ENCODE measurements around the gene NAPA.
A peak's percentile ranks its signal among the peaks of the same experiment; 100 is the strongest.

NAPA gene

DNA sequence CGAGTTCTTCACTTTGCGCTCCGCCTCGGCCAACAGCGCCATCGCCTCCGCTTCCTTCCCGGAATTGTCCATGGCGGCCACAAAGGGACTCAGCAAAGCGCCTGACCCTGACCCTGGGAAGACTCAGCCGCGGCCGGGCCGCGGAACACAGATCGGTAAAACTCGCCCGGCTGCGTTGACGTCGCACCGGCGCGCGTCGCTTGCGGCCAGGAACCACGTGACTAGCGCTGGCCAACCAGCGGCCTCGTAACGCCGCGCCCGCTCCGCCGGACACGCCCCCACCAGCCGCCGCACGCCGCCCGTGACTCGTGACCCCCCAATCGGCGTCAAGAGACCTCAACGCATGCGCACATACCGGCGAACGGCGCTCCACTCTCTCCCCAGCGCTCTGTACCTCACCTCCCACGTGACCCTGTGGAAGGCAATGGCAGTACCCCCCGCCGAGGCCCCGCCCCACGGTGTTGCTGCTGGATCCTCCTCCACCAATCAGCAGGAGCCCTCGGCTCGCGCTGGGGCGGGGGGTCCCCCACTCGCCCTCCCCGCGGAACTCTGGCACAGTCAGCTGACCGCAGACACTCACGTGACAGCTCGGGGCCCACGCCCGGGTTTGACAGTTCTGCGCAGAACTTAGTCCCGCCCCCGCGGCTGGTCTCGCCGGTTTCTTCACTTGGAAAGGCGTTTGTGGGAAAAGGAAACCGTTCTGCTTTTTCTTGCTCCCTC is at the start of gene NAPA:
NAPA (minus strand) TSS at position 195 of the 720 bp plus-strand sequence; CDS start at position 72, 123 bp downstream.
- peak within 1 kb of the TSS; percentile 80 for H3K4me3 ChIP-seq (ENCODE audit: low read length)
- no peak for TF ChIP-seq ZNF274 (IDR thresholded peaks at IDR 0.05; ENCODE audit: low read depth, low read length)

DNA sequence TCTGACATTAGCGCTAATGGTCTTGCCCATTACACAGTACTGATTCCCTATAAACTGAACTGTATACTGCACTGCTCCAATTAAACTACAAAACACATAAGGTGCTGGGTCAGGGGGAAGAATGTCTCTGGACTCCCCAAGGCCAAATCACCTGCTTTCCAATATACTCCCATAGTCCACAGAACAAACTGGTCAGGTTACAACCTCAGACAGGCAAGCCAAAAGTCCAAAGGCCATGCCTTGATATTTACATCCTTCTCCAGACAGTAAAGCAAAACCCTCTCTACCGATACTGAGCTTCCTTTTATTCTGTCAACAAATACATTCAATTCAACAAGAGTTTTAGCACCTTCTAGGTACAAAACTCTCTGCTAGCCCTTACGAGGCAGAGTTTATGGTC is 49.2 kb upstream of the NAPA start:
- no peak for TF ChIP-seq ZNF274 (IDR thresholded peaks at IDR 0.05; ENCODE audit: low read depth, low read length)
- no peak overlapping the region for H3K4me3 ChIP-seq (ENCODE audit: low read length)

DNA sequence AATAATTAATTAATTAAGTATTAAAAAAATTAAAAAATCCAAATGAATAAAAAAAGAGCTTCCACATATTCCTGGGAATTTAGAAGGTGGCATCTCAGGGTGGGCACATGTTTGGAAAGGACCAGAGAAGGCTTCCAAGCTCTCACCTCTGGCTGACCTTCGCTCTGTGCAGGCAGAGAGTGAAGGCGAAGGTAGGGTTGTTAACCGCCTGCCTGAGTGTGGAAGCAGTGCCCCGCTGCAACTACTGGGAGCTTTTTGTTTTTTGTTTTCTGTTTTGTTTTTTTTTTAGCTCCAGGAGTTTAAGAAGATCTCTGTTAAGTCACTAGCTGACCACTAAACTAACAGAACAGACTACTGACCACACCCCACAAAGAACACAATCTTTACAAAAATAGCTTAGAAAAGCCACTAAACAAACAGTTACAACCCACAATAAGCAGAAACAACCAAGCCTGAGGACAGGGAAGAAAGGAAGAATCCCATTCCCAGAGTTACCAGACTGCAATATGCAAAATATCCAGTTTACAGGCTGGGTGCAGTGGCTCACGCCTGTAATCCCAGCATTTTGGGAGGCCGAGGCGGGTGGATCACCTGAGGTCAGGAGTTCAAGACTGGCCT is 46.7 kb upstream of the NAPA start:
- H3K4me3 ChIP-seq (ENCODE audit: low read length): no peak overlapping the region
- no peak for TF ChIP-seq ZNF274 (IDR thresholded peaks at IDR 0.05; ENCODE audit: low read depth, low read length)

DNA sequence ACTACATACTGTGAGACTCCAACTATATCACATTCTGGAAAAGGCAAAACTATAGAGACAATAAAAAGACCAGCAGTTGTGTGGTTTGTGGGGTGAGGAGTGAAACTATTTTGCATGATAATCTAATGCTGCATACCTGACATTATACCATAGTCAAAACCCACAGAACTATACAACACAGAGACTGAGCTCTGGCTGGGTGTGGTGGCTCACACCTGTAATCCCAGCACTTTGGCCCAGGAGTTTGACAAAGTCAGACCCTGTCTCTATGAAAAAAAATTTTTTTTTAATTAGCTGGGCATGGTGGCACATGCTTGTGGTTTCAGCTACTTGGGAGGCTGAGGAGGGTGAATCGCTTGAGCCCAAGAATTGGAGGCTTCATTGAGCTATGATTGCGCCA is 46.1 kb upstream of the NAPA start:
- TF ChIP-seq ZNF274 (IDR thresholded peaks at IDR 0.05; ENCODE audit: low read depth, low read length): no peak
- no peak overlapping the region for H3K4me3 ChIP-seq (ENCODE audit: low read length)

DNA sequence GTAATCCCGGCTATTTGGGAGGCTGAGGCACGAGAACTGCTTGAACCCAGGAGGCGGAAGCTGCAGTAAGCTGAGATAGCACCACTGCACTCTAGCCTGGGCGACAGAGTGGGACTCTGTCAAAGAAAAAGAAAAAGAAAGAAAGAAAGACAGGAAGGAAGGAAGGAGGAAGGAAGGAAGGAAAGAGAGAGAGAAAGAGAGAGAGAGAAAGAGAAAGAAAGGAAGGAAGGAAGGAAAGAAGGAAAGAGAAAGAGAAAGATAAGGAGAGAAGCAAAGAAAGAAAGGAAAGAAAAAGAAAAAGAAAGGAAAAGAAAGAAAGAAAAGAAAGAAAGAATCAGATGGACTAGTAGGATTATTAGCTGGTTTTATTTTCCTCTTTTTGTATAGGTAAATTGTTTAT is 35.3 kb upstream of the NAPA start:
- H3K4me3 ChIP-seq (ENCODE audit: low read length): no peak overlapping the region
- no peak for TF ChIP-seq ZNF274 (IDR thresholded peaks at IDR 0.05; ENCODE audit: low read depth, low read length)

DNA sequence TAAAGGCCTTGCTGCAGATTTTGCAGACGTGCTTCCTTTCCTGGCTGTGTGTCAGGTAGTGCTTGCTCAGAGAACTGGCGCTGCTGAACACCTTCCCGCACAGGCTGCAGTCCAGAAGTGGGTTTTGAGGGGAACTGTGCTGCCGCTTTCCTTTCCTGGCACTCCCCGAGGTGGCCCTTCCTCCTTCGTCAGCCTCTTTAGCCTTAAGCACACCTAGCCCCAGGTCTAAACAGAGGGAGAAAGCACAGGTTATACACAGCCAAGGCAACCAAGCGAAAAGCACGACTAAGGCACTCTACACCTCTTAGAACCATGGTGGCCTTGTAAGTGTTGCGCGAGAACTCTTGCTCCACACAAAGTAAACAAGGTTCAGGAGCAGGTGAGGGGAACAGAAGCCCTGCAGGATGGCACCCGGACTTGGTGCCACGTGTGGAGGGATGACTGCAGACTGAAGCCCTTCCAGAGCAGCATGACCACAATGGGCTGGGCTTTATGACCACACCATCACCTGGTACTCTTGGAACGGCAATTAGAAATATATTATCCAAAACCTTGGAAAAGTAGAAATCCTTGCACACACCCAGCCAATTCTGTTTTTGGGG is 34.5 kb upstream of the NAPA start:
- TF ChIP-seq ZNF274 (IDR thresholded peaks at IDR 0.05; ENCODE audit: low read depth, low read length): no peak
- no peak overlapping the region for H3K4me3 ChIP-seq (ENCODE audit: low read length)

DNA sequence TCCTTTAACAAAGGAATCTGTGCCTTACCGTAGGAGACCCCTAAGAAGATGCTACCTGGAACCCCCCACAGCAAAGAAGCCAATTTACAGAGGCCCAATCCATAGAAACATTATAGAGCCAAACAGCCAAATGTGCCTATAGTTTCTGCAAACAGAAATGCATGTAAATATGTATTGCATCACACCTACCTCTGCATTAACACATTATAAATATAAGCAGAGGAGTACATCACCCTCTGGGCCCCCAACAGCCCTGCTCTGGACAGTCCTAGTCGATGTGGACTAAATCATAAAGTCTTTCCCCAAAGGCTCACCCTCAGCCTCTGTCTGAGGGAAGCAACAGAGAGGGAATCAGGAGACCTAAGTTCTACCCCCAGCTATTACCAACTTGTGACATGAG is 32.3 kb upstream of the NAPA start:
- TF ChIP-seq ZNF274 (IDR thresholded peaks at IDR 0.05; ENCODE audit: low read depth, low read length): no peak
- H3K4me3 ChIP-seq (ENCODE audit: low read length): no peak overlapping the region

DNA sequence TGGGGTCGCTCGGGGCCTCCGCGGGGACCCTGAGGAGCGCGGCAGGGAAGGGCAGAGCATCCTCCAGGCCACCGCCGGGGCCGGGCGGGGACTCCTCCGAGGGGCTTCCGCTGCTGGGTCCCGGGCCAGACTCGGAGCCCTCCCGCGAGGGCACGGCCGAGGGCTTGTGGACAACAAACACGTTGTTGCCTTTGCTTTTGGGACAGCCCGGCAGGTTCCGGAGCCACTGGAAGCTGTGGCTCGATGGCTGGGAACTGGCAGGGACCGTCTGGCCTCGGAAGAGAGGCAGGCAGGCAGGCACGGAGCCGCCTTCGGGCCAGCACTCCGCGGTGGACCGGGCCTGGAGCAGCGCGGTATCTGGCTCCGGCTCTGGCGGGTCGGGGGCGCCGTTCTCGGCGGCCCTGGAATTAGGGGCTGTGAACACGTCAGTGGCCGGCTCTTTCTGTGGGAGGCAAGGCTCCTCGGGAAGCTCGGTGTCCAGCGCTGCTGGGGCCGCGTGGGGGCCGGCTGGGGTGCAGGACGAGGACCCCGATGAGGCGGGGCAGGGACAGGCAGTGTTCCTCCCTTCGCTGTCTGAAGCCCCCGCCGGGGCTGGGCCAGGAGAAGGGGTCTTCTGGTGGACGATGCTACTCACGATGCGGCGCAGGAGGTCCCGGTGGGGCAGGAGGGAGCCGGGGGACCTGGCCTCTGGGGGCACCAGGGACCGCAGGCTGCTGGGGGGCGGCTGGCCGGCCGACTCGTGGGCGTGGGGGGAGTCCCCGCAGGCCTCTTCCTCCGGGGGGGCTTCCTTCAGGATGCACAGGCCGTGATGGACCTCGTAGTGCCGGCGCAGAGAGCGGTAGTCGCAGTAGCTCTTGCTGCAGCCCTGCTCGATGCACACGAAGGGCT is 30.4 kb upstream of the NAPA start:
- no peak for TF ChIP-seq ZNF274 (IDR thresholded peaks at IDR 0.05; ENCODE audit: low read depth, low read length)
- no peak overlapping the region for H3K4me3 ChIP-seq (ENCODE audit: low read length)

DNA sequence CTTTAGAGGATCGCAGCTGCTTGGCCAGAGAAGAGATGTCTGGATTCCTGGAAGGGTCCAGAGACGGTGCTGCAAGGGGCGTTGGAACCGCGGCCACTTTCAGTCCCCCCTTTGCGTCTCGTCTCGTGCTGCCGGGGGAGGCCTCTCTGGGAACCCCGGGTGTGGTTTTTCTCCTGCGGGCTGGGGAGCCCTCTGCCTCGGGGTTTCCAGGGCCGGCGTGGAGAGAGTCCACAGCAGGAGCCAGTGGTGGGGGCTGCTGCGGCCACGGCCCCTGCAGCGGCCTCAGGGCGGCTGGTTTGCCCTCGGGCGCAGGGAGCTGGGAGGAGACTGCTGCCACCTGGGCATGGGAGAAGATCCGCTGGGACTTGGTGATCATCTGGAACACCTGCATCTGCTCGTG is 29.6 kb upstream of the NAPA start:
- no peak overlapping the region for H3K4me3 ChIP-seq (ENCODE audit: low read length)
- TF ChIP-seq ZNF274 (IDR thresholded peaks at IDR 0.05; ENCODE audit: low read depth, low read length): no peak

DNA sequence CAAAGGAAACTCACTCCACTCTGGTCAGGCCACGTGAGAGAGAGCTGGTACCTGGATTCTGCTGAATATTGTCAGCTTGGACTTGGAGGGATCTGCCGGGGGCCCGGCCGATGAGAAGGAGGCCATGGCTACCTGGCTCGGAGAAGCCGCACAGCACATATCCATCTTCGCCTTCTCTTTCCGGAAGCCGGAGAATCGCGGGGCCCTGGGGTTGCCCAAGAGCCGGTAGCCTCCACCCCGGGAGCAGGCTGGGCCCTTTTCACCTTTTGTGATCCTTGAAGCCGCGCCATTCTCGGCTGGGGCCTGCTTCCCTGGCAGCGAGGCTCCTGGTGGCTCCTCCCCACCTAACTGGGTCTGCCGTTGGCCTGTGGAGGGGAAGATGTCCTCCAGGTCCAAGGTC is 29.2 kb upstream of the NAPA start:
- no peak for TF ChIP-seq ZNF274 (IDR thresholded peaks at IDR 0.05; ENCODE audit: low read depth, low read length)
- no peak overlapping the region for H3K4me3 ChIP-seq (ENCODE audit: low read length)

DNA sequence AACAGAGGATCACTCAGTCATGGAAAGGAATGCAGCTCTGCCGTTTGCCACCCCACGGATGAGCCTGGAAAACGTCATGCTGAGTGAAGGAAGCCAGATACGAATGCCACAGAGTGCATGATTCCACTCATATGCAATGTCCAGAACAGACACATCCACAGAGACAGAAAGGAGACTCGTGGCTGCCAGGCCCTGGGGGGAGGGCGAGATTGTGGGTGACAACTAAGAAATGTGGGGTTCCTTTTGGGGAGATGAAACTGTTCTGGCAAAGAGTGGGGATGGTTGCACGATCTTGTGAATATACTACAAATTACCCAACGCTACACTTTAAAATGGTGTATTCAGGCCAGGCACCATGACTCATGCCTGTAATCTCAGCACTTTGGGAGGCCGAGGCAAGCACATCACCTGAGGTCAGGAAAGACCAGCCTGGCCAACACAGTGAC is 27.2 kb upstream of the NAPA start:
- H3K4me3 ChIP-seq (ENCODE audit: low read length): no peak overlapping the region
- TF ChIP-seq ZNF274 (IDR thresholded peaks at IDR 0.05; ENCODE audit: low read depth, low read length): no peak

DNA sequence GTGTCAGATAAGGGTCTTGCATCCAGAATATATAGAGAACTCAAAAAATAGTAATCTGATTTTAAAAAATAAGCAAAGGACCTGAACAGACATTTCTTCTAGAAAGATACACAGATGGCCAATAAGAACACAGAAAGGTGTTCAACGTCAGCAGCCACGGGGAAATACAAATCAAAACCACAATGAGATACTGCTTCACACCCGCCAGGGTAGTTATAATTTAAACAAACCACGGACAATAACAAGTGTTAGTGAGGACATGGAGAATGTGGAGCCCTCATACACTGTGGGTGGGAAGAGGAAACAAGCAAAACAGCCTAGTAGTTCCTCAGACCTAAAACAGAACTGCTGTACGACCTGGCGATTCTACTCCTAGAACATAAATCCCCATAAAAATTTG is 26.7 kb upstream of the NAPA start:
- no peak for TF ChIP-seq ZNF274 (IDR thresholded peaks at IDR 0.05; ENCODE audit: low read depth, low read length)
- H3K4me3 ChIP-seq (ENCODE audit: low read length): no peak overlapping the region

DNA sequence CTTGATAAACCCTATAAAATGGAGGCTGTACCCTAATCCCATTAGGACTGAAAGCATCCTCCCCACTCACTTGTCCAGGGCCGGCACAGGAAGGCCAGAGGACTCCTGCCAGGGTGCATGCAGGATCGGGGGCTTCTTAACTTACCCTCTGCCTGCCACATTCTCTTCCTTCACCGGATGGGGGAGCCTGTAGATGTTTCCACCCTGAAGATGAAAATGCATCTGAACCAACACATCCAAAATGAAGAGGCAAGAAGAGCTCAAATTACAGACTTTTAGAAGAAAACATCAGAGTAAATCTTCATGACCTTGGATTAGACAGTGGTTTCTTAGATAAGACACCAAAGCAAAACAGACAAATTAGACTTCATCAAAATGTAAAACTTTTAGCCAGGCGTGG is 25.9 kb upstream of the NAPA start:
- no peak overlapping the region for H3K4me3 ChIP-seq (ENCODE audit: low read length)

DNA sequence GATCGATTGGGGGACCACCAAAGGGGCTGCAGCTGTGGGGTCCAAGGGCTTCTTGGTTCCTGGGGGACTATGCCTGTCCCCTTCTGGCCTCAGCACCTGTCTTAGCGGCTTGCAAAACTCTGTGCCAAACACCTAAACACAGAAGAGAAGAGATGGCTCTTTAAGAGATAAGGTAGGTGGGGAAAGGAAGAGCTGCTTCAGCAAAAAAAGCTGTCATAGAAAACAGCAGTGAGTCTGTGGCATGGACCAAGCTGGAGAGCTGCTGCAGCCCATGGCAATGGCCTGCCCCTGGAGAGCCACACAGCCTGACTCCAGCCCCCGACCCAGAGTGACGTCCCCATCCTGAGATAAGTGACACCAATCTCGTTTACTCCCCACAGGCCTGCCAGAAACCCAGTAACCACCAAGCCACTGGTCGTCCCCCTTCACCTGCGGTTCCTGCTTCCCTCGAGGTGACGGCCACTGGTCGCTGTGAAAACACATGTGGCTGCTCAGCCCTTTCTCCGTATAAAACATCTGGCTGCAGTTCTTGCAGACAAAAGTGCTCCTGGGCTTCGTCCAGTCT is 25.0 kb upstream of the NAPA start:
- no peak overlapping the region for H3K4me3 ChIP-seq (ENCODE audit: low read length)
- TF ChIP-seq ZNF274 (IDR thresholded peaks at IDR 0.05; ENCODE audit: low read depth, low read length): no peak

More for the DNA sequence above, 25.9 kb upstream of the NAPA start:
- no peak for TF ChIP-seq ZNF274 (IDR thresholded peaks at IDR 0.05; ENCODE audit: low read depth, low read length)
